VCaP (cell line): Measurements from ENCODE around the gene RIMOC1.

Source experiments
- H3K27ac ChIP-seq: fragments of 450-650 bp; 2 replicates; pipeline ENCODE4 v1.5.1; 2017
- TF ChIP-seq, protein P1 (sequence below): fragments of 450-650 bp; conservative IDR thresholded peaks from 2 replicates; pipeline ENCODE4 v1.5.1; 2017; ENCODE audit warnings: mild to moderate bottlenecking, moderate library complexity

The RIMOC1 gene

DNA sequence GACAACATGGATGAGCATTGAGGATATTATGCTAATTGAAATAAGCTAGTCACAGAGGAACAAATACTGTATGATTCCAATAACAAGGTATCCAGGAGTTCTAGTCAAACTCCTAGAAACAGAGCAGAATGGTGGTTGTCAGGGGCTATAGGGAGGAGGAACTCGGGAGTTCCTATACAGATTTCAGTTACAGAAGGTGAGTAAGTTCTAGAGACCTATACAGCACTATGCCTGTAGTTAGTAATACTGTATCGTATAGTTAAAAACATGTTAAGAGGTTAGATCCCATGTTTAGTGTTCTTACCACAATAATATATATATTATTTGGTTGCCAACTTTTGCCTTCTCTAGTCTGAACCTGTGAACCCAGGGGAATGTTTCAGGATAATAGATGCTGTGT is 26.0 kb upstream of the RIMOC1 start:
- H3K27ac ChIP-seq = no peak overlapping the region
- TF ChIP-seq, protein P1, sequence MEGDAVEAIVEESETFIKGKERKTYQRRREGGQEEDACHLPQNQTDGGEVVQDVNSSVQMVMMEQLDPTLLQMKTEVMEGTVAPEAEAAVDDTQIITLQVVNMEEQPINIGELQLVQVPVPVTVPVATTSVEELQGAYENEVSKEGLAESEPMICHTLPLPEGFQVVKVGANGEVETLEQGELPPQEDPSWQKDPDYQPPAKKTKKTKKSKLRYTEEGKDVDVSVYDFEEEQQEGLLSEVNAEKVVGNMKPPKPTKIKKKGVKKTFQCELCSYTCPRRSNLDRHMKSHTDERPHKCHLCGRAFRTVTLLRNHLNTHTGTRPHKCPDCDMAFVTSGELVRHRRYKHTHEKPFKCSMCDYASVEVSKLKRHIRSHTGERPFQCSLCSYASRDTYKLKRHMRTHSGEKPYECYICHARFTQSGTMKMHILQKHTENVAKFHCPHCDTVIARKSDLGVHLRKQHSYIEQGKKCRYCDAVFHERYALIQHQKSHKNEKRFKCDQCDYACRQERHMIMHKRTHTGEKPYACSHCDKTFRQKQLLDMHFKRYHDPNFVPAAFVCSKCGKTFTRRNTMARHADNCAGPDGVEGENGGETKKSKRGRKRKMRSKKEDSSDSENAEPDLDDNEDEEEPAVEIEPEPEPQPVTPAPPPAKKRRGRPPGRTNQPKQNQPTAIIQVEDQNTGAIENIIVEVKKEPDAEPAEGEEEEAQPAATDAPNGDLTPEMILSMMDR = no peak

DNA sequence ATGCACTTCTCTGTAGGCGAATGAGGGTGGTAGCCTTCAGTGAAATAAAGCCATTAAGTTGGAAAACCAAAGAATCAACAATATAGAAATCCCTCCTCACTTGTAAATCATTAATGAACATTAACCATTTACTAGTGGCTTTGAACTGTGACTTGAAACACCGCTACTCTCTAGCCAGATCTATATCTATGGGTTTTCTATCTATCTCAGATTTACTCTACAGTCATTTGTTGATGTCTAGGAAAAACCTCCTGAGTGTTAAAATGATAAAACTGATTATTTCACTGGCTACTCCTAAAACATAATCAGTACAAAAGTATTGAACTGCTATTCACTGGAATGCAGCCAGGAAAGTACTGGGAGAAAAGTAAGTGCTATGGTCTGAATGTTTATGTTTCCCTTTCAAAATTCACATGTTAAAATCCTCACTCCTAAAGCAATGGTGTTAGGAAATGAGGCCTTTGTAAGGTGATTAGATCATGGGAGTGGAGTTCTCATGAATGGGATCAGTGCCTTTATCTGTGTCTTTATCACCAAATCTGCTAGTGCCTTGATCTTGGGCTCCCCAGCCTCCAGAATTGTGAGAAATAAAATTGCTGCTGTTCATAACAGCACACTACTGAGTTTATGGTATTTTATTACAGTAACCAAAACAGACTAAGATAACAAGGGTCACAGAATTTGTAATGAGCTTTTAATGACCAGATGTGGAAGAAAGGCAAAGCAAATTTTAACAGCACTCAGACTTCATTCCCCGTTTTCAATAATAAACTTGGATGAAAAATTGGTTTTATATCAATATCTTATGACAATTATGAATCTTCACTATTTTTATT is 25.3 kb upstream of the RIMOC1 start:
- TF ChIP-seq, protein P1 = no peak
- no peak overlapping the region for H3K27ac ChIP-seq

DNA sequence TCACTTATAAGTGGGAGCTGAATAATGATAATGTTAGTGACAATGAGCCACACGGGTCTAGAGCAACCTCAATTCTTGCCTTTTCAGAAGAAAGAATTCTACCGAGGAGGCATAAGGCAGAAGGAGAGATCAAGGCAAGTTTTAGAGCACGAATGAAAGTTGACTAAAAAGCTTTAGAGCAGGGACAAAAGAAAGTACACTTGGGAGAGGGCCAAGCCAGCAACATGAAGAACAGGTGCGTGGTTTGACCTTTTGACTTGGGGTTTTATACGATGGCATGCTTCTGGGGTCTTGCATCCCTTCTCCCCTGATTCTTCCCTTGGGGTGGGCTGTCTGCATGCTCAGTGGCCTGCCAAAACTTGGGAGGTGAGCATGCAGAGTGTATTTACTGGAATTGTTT is 21.4 kb upstream of the RIMOC1 start:
- no peak overlapping the region for H3K27ac ChIP-seq
- TF ChIP-seq, protein P1 = no peak

DNA sequence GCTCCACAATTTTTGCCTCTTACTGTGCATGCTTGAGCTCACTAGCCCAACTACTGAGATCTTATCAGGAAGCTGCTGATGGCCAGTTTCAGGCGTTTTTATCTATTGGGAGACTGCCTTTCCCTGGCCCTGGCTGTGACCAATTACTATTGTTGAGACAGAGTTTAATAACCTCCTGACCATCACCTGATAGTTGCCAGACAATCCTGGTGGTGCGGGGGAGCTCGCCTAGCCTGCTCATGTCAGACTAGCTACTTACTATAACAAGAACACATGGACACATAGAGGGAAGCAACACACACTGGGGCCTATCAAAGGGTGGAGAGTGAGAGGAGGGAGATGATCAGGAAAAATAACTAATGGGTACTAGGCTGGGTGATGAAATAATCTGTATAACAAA is 20.9 kb upstream of the RIMOC1 start:
- no peak overlapping the region for H3K27ac ChIP-seq
- TF ChIP-seq, protein P1 = no peak

GRCh38 chr5:41883936-41884335 is 20.2 kb upstream of the RIMOC1 start:
- no peak overlapping the region for H3K27ac ChIP-seq
- TF ChIP-seq, protein P1 = no peak

GRCh38 chr5:41885286-41885685 is 18.9 kb upstream of the RIMOC1 start:
- TF ChIP-seq, protein P1 = no peak
- H3K27ac ChIP-seq = no peak overlapping the region

- TF ChIP-seq, protein P1 = no peak
- no peak overlapping the region for H3K27ac ChIP-seq
Measured at GRCh38 chr5:41891066-41891707, 13.0 kb upstream of the RIMOC1 start.
